ENCODE measurements around the gene SLC22A6. TPM values are rescaled to one million over a fixed set of nuclear protein-coding genes. Genes with fewer than 3 reads are reported as not detected.

SLC22A6 gene
- total RNA-seq, 4 donors from 2014 or later, result not detected

GRCh38 chr11:63001456-63001855, 16.7 kb upstream of the SLC22A6 start:
- H3K4me1 ChIP-seq, result no peaks in the 10 kb centered on the region
- 79 to 84% methylated on average over 9 of the region's 9 CpGs for WGBS, 2 donors
- TF ChIP-seq, protein P1, sequence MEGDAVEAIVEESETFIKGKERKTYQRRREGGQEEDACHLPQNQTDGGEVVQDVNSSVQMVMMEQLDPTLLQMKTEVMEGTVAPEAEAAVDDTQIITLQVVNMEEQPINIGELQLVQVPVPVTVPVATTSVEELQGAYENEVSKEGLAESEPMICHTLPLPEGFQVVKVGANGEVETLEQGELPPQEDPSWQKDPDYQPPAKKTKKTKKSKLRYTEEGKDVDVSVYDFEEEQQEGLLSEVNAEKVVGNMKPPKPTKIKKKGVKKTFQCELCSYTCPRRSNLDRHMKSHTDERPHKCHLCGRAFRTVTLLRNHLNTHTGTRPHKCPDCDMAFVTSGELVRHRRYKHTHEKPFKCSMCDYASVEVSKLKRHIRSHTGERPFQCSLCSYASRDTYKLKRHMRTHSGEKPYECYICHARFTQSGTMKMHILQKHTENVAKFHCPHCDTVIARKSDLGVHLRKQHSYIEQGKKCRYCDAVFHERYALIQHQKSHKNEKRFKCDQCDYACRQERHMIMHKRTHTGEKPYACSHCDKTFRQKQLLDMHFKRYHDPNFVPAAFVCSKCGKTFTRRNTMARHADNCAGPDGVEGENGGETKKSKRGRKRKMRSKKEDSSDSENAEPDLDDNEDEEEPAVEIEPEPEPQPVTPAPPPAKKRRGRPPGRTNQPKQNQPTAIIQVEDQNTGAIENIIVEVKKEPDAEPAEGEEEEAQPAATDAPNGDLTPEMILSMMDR (IDR thresholded peaks at IDR 0.05), result no peak
- TF ChIP-seq POLR2A (IDR thresholded peaks at IDR 0.05), result no peak
- H3K27ac ChIP-seq, result no peak overlapping the region
- no peaks in the 10 kb centered on the region for H3K27me3 ChIP-seq
- H3K36me3 ChIP-seq, result no peaks in the 10 kb centered on the region
- H3K9me3 ChIP-seq, result no peaks in the 10 kb centered on the region
- intact Hi-C loops (cut with DNase I), result no loop called here
- H3K4me3 ChIP-seq (replicated peaks in 1 of 3), result no peak overlapping the region
- DNase-seq, result no peak

- peak; percentile 72 to 84 for DNase-seq
- intact Hi-C loops (cut with DNase I), result no loop called here
- Histone ChIP-seq H3K27me3 (no peaks in the 10 kb centered on the region), H3K4me1 (no peaks in the 10 kb centered on the region), H3K27ac (no peak overlapping the region), H3K36me3 (no peaks in the 10 kb centered on the region), H3K9me3 (no peaks in the 10 kb centered on the region), H3K4me3 (replicated peaks in 1 of 3) (no peak overlapping the region)
- TF ChIP-seq, protein P1 (IDR thresholded peaks at IDR 0.05), result no peak
- TF ChIP-seq POLR2A (IDR thresholded peaks at IDR 0.05), result no peak
- 36 to 61% methylated on average over 4 to 7 of the region's 7 CpGs for WGBS, 2 donors
Measured at GRCh38 chr11:62999649-63000048, 14.9 kb upstream of the SLC22A6 start.

DNA sequence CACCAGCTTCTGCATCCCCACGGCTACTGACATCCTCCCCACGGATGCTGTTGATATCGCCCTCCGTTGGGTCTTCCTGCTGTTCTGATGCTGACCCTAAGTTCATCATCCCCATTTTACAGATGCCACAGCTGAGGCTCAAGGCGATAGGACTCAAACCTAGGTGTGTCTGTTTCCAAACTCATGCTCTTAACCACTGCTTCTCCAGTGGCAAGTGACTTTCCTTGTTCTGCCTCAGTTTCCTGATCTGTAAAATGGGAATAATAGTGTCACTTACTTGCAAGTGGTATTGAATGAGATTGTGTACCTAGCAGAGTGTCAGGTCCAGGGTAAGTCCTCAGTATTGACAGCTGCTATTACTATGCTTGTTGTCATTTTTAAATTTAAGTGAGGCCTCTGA, 14.4 kb upstream of the SLC22A6 start:
- no peak for DNase-seq
- intact Hi-C loops (cut with DNase I), result no loop called here
- Histone ChIP-seq H3K9me3 (no peaks in the 10 kb centered on the region), H3K27ac (no peak overlapping the region), H3K4me1 (no peaks in the 10 kb centered on the region), H3K4me3 (replicated peaks in 1 of 3) (no peak overlapping the region), H3K27me3 (no peaks in the 10 kb centered on the region), H3K36me3 (no peaks in the 10 kb centered on the region)
- WGBS, 2 donors, result 88 to 91% methylated on average over 5 of the region's 5 CpGs
- no peak for TF ChIP-seq POLR2A (IDR thresholded peaks at IDR 0.05)
- TF ChIP-seq, protein P1 (IDR thresholded peaks at IDR 0.05), result no peak

DNA sequence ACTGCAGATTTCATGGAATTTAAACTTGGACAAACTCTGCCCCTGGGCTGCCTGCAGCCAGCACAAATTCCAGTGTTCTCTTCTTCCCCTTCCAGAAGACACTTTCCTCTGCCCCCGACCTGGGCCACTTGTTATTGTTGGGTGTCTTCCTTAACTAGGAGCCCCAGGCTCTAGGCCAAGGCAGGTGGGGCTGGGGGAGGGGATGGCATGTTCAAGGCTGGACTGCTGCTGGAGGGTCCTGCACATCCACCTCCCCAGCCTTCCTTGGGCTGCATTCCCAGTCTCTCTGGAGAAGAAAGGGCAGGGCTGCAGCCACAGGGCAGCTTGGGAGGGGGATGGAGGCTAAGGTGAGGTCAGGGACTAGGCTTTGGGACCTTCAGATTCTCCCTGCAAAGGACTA, 11.5 kb upstream of the SLC22A6 start:
- 22 to 27% methylated on average over 1 of the region's 1 CpG for WGBS, 2 donors
- no peaks in the 10 kb centered on the region for H3K36me3 ChIP-seq
- H3K4me1 ChIP-seq, result no peaks in the 10 kb centered on the region
- intact Hi-C loops (cut with DNase I), result no loop called here
- H3K9me3 ChIP-seq, result no peaks in the 10 kb centered on the region
- DNase-seq, result peak; percentile 13 to 22
- no peak overlapping the region for H3K4me3 ChIP-seq (replicated peaks in 1 of 3)
- no peaks in the 10 kb centered on the region for H3K27me3 ChIP-seq
- TF ChIP-seq POLR2A (IDR thresholded peaks at IDR 0.05), result no peak
- TF ChIP-seq, protein P1 (IDR thresholded peaks at IDR 0.05), result no peak
- no peak overlapping the region for H3K27ac ChIP-seq

DNA sequence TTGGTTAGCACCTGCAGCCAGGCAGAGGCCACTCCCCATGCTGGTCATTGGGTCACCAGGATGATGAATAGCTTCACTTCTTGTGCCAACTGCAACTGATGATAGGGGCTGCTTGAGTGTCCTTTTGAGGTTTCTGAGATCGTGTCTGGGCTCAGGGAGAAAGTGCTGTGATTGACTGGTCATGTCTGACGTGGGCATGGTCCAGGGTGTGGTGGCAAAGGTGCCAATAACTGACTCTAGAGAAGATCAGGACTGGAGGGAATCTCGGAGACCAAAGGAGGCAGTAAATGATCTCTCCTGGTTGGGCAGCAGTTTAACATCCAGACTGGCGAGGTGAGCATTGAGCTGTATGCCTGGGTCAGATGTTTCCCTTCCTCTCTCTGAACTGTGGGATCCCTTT, 10.0 kb upstream of the SLC22A6 start:
- intact Hi-C loops (cut with DNase I), result no loop called here
- Histone ChIP-seq H3K9me3 (no peaks in the 10 kb centered on the region), H3K27ac (no peak overlapping the region), H3K27me3 (no peaks in the 10 kb centered on the region), H3K36me3 (no peaks in the 10 kb centered on the region), H3K4me1 (no peaks in the 10 kb centered on the region), H3K4me3 (replicated peaks in 1 of 3) (no peak overlapping the region)
- no peak for TF ChIP-seq POLR2A (IDR thresholded peaks at IDR 0.05)
- TF ChIP-seq, protein P1 (IDR thresholded peaks at IDR 0.05), result no peak
- DNase-seq, result no peak
- WGBS, 2 donors, result 73 to 85% methylated on average over 4 of the region's 4 CpGs
